Left forelimb (tissue), 1 donor: ENCODE measurements around the gene ARMC9.
"Not testable (repeated sequence)": the region's sequence is repeated elsewhere in the genome, so short reads cannot be mapped to it uniquely, and the experiment has no call there.

ENCODE experiments used
- DNase-seq: peaks from one replicate; pipeline ENCODE4 v3.0.0-alpha.2; 2018; ENCODE audit warnings: low spot score

The ARMC9 gene

DNA sequence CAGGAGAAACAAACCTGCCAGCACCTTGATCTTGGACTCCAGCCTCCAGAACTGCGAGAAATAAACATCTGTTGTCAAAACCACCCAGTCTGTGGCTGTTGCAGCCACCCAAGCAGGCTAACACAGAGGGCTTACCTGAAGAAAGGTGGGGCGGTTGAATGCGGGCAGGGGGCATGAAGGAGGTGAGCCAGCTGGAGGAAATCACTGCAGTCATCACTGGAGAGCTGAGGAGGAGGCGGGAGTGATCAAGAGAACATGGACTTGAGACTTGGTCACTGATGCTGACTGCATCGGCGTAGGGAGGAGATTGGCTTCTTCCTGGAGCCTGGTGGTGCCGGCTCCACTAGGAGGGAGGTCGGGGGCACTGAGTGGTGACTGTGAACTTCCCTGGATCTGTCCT, 14.6 kb upstream of the ARMC9 start:
- no peak for DNase-seq

GRCh38 chr2:231184319-231184718, 14.1 kb upstream of the ARMC9 start:
- DNase-seq: no peak

- DNase-seq: no peak
These were observed 13.2 kb upstream of the ARMC9 start for GRCh38 chr2:231185050-231185725.

DNA sequence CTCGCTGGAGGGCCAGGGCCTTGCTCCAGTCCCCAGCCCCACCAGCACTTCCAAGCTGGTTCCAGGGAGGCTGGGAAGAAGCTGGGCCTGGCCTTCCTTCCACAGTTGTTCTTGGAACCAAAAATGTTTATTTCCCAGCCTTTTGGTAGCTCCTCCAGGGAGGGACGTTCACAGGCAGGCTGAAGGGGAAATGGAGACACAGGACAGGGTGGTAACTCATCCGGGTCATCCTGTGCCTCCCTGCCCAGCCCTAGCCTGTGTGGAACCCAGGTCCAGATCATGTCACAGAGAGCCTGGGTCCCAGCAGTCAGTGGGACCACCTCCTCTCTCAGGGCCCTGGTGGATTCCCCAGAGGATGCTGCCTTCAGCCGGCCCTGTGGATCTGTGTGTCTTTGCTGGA, 12.5 kb upstream of the ARMC9 start:
- no peak for DNase-seq

- no peak for DNase-seq
These were observed 12.1 kb upstream of the ARMC9 start for GRCh38 chr2:231186325-231186724.

DNA sequence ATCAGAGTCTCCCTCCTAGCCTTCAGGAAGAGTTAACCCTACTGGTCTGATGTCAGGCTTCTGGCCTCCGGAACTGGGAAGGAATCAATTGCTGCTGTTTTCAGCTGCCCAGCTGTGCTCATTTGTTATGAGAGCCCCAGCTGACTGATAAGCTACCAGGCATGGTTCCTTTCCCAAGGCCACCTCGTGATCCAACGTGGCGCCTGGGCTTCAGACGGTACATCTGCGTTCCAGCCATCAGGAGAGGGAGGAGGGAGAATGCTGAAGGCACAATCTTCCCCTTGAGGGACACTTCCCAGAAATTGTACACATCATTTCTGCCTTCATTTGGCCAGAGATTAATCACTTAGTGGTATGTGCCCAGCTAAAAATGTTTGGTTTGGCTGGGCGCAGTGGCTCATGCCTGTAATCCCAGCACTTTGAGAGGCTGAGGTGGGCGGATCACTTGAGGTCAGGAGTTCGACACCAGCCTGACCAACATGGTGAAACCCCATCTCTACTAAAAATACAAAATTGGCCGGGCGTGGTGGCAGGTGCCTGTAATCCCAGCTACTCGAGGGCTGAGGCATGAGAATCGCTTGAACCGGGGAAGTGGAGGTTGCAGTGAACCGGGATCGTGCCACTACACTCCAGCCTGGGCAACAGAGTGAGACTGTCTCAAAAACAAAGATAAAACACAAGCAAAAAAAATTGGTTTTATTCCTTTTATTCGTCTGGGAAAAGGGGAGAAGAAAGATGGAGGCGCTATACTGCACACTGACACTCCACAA, 10.5 kb upstream of the ARMC9 start:
- no peak for DNase-seq

GRCh38 chr2:231188506-231189170, 9.8 kb upstream of the ARMC9 start:
- no peak for DNase-seq

- no peak for DNase-seq
These were observed 9.3 kb upstream of the ARMC9 start for GRCh38 chr2:231189171-231189530.

DNA sequence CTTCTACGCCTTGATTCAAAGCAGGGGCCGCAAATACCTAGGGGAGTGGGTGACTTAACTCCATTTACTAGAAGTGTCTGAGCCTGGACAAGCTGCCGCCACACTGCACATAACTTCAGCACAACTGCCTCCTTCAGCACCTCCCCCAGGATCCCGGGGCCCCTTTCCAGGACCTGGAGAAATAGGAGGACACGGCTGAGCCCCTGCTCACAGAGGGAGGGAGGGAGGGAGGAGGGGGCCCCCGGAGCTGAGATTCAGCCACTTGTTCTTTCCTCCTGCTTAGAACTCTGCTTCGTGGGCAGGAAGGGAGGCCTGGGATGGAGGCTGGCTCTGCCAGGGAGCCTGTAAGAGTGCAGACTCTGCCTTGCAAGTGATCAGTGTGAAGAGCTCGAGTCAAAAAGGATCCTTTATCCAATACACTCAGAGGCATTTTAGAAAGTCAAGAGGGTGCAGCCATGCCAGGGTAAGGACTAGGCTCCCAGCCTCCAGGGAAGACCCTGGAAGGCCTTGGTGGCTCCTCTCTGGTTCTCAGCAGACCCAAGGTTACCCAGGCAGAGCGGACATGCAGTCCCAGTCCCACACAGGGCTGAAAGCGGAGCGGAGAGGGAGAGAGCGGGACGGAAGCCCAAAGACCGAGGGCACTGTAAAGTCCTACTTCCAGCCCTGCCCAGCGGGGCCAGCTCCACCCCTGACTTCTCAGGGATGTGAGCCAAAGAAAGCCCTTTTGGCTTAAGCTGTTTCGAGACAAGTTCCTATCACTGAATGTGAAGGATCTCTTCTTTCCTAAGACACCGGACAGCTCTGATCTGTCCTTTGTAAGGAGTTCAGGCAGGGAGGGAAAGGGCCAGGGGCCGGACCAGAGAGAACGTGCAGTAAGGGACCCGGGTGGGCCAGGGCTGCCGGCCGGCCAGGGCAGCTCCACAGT, 8.6 kb upstream of the ARMC9 start:
- no peak for DNase-seq

GRCh38 chr2:231190531-231191197, 7.8 kb upstream of the ARMC9 start:
- DNase-seq: peak; percentile 79

DNA sequence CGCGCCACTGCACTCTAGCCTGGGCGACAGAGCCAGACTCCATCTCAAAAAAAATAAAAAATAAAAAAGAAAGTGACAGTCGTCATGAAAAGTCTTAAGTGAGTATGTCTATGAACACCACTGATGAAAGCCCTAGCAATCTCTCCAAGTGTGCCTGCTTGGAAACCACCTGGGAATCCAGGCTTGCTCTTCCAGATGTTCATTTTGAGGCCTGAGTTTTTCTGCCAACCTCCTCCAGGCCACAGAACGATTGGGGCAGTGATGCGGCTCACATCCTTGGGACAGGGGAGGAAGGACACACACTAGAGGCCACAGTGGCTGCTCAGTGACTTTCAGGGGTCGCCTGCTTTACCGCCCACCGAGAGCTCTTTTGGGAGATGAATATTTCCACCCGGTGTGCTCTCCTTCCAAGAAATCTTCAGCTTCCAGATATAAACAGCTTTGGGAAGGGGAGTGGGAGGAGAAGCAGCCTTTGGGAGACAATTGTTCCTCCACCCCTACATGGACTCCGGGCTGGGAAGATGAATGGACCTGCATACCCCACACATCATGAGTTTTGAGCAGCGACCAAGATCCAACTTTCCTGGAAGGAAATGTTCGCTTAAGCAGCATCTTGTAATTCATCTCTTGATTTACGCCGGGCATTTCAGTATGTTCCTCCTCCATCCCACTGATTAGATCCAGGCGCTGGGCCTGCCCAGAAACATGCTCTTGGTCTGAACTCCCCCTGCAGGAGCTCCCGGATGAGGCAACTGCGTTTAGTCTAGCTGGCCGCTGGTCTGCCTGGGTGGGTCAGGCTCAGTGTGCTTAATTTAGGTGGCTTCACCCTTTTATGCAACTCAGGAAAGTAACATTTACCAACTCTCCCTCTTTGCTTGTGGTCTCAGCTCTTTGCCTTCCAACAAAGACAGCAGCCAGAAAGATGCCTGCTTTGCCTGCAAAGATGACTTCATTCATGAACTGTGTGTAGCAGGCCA, 6.2 kb upstream of the ARMC9 start:
- DNase-seq: peak; percentile 83

DNA sequence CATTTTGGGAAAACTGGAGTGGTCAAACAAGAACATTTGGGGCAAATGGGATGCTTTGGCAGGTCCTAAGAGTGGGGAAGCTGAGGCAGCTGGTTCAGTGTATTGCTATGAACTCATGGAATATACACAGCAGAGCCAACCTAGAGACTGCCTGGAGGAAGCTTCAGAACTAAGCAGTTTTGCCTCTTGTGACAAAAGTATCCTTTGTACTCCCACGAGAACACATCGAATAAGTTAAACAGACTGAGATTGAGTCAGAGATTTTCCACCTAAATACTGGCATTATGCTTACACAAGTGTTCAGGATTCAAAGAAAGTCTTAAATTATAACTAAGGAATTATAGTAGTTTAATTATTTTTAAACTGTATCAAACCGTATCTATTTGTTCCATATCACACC, 5.2 kb upstream of the ARMC9 start:
- DNase-seq: no peak

DNA sequence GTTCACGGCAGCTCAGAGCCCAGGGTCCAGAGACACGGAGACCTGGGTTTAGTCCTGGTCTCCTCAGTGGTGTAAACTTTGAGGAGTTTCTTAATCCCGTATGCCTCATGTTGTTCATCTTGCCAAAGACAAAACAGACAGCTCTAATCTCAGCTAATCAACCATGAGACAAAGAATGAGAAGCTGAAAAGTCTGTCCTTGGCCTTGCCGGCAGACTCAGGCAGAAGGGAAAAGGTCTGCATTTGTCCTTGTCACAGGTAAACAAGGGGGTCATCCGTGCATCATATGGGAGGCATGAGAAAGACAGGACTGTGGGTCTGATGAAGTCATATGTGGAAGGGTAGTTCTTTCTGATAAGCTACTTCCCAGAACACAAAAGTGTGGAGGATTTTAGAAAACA, 1.8 kb upstream of the ARMC9 start:
- no peak for DNase-seq

- not testable (repeated sequence) for DNase-seq
These were observed 1.2 kb upstream of the ARMC9 start for GRCh38 chr2:231197196-231197595.

DNA sequence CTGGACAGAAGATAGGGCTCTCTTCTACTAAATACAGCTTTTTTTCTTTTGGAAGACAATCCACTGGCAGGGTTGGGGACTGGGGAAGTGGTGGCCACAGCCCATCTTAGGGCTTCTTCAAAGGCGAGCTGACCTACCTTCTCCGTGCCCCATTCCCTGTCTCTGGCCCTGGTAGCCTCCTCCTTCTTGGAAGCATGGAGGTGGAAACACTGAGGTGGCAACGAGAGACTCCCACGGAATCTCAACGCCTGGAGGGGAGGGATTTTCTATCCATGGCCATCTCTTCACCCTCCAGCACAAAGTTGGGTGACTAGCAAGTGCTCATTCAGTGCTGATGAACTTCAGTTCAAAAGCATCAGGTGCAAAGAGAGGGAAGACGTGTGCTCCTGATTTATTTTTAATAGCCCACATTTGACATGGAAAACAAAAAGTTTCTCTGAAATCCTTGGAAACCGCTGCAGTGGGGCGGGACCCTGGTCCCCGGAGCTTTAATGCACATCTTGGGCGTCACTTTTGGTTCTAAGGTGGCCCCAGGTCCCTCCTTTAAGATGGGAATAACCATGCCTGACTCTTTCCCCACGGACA, 633 bp upstream of the ARMC9 start:
- DNase-seq: no peak

DNA sequence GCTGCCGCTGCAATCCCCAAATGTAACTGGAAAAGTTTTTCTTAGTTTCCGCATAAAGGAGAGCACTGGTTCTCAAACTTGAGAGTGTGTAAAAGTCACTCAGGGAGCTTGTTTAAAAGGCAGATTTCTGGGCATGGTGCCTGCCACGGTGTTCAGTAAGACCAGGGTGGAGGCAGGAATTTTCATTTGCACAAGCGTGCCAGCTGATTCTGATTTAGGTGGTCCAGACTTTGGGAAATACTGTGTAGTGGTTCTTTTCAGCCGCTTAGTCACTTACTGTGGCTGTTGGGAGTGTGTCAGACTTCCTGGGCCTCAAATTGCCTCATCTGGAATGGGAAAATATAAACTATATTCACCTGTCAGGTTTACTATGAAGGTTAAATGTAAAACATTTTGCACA, 788 bp downstream of the ARMC9 start:
- DNase-seq: no peak

GRCh38 chr2:231200805-231201474, 2.5 kb downstream of the ARMC9 start:
- no peak for DNase-seq

- DNase-seq: no peak
These were observed 3.0 kb downstream of the ARMC9 start for GRCh38 chr2:231201475-231201814.

DNA sequence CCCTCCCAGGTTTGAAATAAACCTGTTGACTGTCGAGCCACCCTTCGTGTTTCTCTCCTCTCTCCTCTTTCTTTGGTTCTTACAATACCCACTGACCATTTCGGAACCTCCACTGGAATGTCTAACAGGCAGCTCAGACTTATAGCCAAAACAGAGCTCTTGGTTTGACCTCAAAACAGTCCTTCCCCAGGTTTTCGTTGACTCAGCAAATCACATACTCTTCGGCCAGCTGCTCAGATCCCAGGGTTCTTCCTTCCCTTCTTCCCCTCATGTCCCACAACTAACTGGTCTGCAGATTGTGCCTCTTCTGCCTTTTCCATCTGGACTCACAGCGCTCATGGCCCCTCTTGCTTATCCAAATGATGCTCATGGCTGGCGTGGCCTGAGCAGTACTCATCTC, 4.7 kb downstream of the ARMC9 start:
- DNase-seq: no peak

DNA sequence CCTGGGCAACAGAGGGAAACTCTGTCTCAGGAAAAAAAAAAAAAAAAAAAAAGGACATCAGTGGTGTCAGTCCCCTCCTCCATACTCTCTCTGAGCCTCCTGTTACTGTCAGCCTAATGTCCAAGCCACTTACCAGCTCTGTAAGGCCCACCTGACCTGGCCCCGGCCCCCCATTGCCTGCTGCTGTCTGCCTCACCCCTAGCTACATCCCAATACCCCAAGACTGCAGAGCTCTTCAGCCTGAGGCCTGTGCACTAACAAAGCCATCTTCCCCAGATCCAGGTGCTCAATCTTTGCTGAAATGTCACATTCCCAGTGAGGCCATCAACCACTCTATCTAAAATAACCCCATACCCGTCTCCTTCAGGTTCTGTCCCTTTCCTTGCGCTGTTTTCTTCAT, 5.7 kb downstream of the ARMC9 start:
- no peak for DNase-seq
